ENCODE data around the gene MAP6.

MAP6 gene

GRCh38 chr11:75565916-75566762, 102.7 kb downstream of the MAP6 start:
- DNase-seq: no peak

GRCh38 chr11:75565221-75565814, 103.5 kb downstream of the MAP6 start:
- no peak for DNase-seq

GRCh38 chr11:75563978-75564552, 104.8 kb downstream of the MAP6 start:
- no peak for DNase-seq

- no peak for DNase-seq
Measured at GRCh38 chr11:75563501-75563977, 105.3 kb downstream of the MAP6 start.

GRCh38 chr11:75562836-75563484, 105.9 kb downstream of the MAP6 start:
- peak; percentile 45 for DNase-seq

GRCh38 chr11:75562048-75562835, 106.6 kb downstream of the MAP6 start, which contains the start of gene SERPINH1:
SERPINH1 (plus strand) TSS chr11:75562253; CDS start chr11:75566350, 4,097 bp downstream.
- DNase-seq: peak; percentile 79

- no peak for DNase-seq
Measured at GRCh38 chr11:75561426-75562047, 107.3 kb downstream of the MAP6 start.

DNA sequence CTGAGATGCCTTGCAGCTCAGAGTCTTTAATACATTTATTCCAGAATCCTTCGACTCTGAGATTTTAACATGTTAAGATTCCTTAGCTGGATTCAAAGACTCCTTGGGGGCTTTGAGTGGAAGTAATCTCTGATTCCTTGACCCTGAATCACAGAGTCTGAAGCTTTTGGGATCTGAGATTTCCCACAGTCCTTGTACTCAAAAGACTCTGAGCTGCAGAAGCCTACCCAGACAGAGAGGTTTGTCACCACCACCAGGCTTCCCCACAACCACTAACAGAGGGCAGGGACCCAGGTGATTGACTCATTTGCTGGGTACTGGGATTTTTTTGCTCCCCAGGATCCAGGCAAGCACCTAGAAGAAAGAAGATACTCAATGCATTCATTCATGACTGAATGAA, 108.2 kb downstream of the MAP6 start:
- no peak for DNase-seq

- no peak for DNase-seq
Measured at GRCh38 chr11:75558939-75559843, 109.6 kb downstream of the MAP6 start.

GRCh38 chr11:75557666-75558494, 111.0 kb downstream of the MAP6 start:
- DNase-seq: no peak

DNA sequence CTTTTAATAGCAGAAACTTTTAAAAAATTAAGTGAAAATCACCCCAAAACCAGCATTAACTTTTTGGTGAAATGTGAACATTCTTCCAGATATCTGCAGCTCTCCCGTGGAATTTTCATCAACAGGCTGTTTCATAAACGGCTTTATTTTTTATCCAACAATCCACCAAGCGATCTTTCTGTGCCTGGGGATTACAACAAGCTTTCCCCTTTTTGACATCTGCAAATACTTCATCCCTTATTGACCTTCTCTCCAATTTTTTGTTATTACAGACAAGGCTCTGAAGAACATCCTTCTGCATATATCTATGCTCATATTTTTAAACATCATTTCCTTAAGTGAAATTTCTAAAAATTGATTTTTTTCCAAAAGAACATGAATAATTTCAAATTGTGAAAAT, 112.6 kb downstream of the MAP6 start:
- no peak for DNase-seq

DNA sequence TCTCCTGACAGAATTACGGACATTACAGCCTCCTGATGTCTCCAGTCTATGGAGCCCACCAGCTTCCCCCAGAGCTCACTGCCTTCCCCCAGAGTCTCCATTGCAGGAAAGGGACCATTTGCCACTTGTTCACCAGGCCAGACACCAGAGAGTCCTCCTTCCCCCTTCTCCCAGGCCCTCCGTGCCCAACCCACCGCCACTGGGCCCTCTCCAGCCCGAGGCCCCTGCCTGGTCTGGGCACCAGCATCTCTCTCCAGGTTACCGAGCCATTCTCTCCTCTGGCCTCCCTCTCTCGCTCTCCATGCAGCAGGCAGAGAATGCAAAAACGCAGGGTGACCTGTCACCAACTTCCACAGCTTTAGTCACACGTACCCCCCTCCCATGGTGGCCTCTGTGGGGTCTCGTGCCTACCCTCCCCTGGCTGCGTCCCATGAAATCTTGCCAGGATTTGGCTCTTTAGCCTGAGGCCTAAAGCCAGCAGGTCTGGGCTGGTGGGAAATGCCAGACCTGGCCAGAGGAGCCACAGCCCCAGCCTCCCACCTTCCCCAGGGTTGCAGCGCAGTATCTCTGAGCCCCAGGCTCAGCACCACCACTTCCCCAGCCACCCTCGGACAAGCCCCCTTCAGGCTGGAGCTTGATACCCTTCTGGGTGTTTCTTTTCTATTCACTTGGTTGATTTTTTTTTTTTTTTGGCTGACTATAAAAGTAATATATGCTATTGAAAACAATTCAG, 113.6 kb downstream of the MAP6 start:
- DNase-seq: no peak

GRCh38 chr11:75554258-75555022, 114.4 kb downstream of the MAP6 start:
- peak; percentile 62 for DNase-seq

DNA sequence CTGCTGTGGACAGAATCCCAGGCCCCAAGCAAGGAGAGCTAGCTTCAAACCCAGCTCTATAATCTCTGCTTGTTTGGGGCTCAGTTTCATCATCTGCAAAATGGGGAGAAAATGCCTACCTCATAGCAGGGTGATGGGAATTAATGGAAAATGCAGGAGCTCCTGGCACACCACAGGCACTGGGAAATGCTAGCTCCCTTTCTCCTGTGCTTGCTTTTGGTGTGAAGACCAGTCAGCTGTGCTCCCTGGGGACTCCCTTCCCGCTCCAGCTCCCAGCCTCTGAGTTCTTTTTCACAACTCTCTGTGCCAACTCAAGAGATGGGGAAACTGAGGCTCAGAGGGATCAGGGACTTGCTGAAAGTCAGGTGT, 115.0 kb downstream of the MAP6 start:
- DNase-seq: no peak

- no peak for DNase-seq
Measured at GRCh38 chr11:75553182-75553581, 115.7 kb downstream of the MAP6 start.

- no peak for DNase-seq
Measured at GRCh38 chr11:75549370-75549958, 119.4 kb downstream of the MAP6 start.

- no peak for DNase-seq
Measured at GRCh38 chr11:75548595-75549272, 120.1 kb downstream of the MAP6 start.
